HFF-Myc (cell line): Measurements from ENCODE around the gene CPA3.
A peak's percentile ranks its signal among the peaks of the same experiment; 100 is the strongest.

Experiments used
- DNase-seq: peaks from one replicate; pipeline ENCODE4 v3.0.0-alpha.2; 2011; ENCODE audit warnings: low read depth; ENCODE audit errors: extremely low read depth
- H3K4me3 ChIP-seq: replicated peaks from 2 replicates; pipeline ENCODE4 v1.5.1; 2011; ENCODE audit warnings: low read depth, mild to moderate bottlenecking, control low read depth, low read length
- CTCF ChIP-seq: IDR thresholded peaks from 2 replicates; pipeline ENCODE4 v1.5.1; 2012; ENCODE audit warnings: mild to moderate bottlenecking, low read depth, low read length, control low read depth; ENCODE audit errors: missing control alignments

The CPA3 gene

GRCh38 chr3:148873270-148873927 is 8.3 kb downstream of the CPA3 start:
- H3K4me3 ChIP-seq: no peak overlapping the region
- no peak for TF ChIP-seq CTCF
- no peak for DNase-seq

- DNase-seq: no peak
- H3K4me3 ChIP-seq: no peak overlapping the region
- TF ChIP-seq CTCF: no peak
Measured at GRCh38 chr3:148873977-148874376, 8.9 kb downstream of the CPA3 start.

GRCh38 chr3:148878095-148878494 is 13.0 kb downstream of the CPA3 start:
- no peak for TF ChIP-seq CTCF

GRCh38 chr3:148879256-148879655 is 14.2 kb downstream of the CPA3 start:
- TF ChIP-seq CTCF: no peak
- no peak overlapping the region for H3K4me3 ChIP-seq
- no peak for DNase-seq

More at GRCh38 chr3:148878095-148878494, 13.0 kb downstream of the CPA3 start:
- no peak for DNase-seq
- no peak overlapping the region for H3K4me3 ChIP-seq

- DNase-seq: no peak
- peak; percentile 22 for TF ChIP-seq CTCF
- H3K4me3 ChIP-seq: no peak overlapping the region
Measured at GRCh38 chr3:148880681-148881080, 15.6 kb downstream of the CPA3 start.

- H3K4me3 ChIP-seq: no peak overlapping the region
- DNase-seq: no peak
- no peak for TF ChIP-seq CTCF
Measured at GRCh38 chr3:148881286-148881685, 16.2 kb downstream of the CPA3 start.

GRCh38 chr3:148882288-148882687 is 17.2 kb downstream of the CPA3 start:
- H3K4me3 ChIP-seq: no peak overlapping the region
- no peak for TF ChIP-seq CTCF
- DNase-seq: no peak
